Measurements from ENCODE around the gene OGT.

- TF ChIP-seq CTCF (conservative IDR thresholded peaks at IDR 0.05) (no peak), EZH2 (IDR thresholded peaks at IDR 0.05; ENCODE audit: low read depth) (no peak)
Observed at GRCh38 chrX:71525316-71525715, 7.6 kb upstream of the OGT start.
